HFFc6 (cell line): Measurements from ENCODE around the gene AP1AR. TPM values are rescaled to one million over a fixed set of nuclear protein-coding genes. Genes with fewer than 3 reads are reported as not detected.
"Not testable (repeated sequence)": the region's sequence is repeated elsewhere in the genome, so short reads cannot be mapped to it uniquely, and the experiment has no call there.

Source experiments
- DNase-seq: peaks from one replicate; pipeline ENCODE4 v3.0.0-alpha.2; 2018
- H3K27ac Mint-ChIP-seq: 2 replicates; pipeline ENCODE4 v1.8.0; 2020; ENCODE audit warnings: mild to moderate bottlenecking, mixed read lengths
- H3K27me3 Mint-ChIP-seq: 2 replicates; pipeline ENCODE4 v1.8.0; 2021; ENCODE audit warnings: mild to moderate bottlenecking, moderate library complexity, mixed read lengths; ENCODE audit not compliant: insufficient read depth
- H3K36me3 Mint-ChIP-seq: 2 replicates; pipeline ENCODE4 v1.8.0; 2021; ENCODE audit warnings: low read depth, mixed read lengths
- H3K4me1 Mint-ChIP-seq: 2 replicates; pipeline ENCODE4 v1.8.0; 2020; ENCODE audit warnings: low read depth, mixed read lengths
- H3K4me3 Mint-ChIP-seq: 2 replicates; pipeline ENCODE4 v1.8.0; 2020; ENCODE audit warnings: mild to moderate bottlenecking, moderate library complexity, mixed read lengths
- H3K9me3 Mint-ChIP-seq: 2 replicates; pipeline ENCODE4 v1.8.0; 2020; ENCODE audit warnings: mild to moderate bottlenecking, mixed read lengths
- CTCF ChIP-seq: fragments of 200-600 bp; sonication (generic); IDR thresholded peaks from 2 replicates; pipeline ENCODE4 v1.5.0; 2021; ENCODE audit warnings: antibody characterized with exemption, mild to moderate bottlenecking
- total RNA-seq, 6 experiments: library from RNA; stranded (reverse); fragmentation: NEBNext Ultra II Directional; extraction: Animal tissue kit (Norgen Biotek cat#: 25700); gene quantifications; 2 replicates in 1 of 6; 3 replicates in 5 of 6; pipeline ENCODE4 v1.2.3, GENCODE V29; 2021

The AP1AR gene
- total RNA-seq, 6 experiments from 2014 or later, result 8.7 to 15.6 (median 11.4) TPM

- Mint-ChIP-seq H3K27me3 (no peaks in the 10 kb centered on the region; the same call in 1 of the 2 replicates), H3K27ac (no peak overlapping the region), H3K9me3 (no peaks in the 10 kb centered on the region), H3K4me3 (no peak overlapping the region), H3K4me1 (no peaks in the 10 kb centered on the region), H3K36me3 (no peaks in the 10 kb centered on the region)
- no peak for DNase-seq
- TF ChIP-seq CTCF, result no peak
These were observed 29.6 kb upstream of the AP1AR start for GRCh38 chr4:112201915-112202505.

GRCh38 chr4:112203593-112203992 lies 28.0 kb upstream of the AP1AR start:
- Mint-ChIP-seq H3K9me3 (no peaks in the 10 kb centered on the region), H3K27ac (no peak overlapping the region), H3K4me1 (no peaks in the 10 kb centered on the region), H3K36me3 (no peaks in the 10 kb centered on the region), H3K4me3 (no peak overlapping the region), H3K27me3 (no peaks in the 10 kb centered on the region; the same call in 1 of the 2 replicates)
- DNase-seq, result no peak
- no peak for TF ChIP-seq CTCF

- no peak for DNase-seq
- H3K27me3 Mint-ChIP-seq, result no peaks in the 10 kb centered on the region; the same call in 1 of the 2 replicates
- no peak overlapping the region for H3K4me3 Mint-ChIP-seq
- no peak for TF ChIP-seq CTCF
- no peaks in the 10 kb centered on the region; the same call in 1 of the 2 replicates for H3K4me1 Mint-ChIP-seq
- H3K9me3 Mint-ChIP-seq, result no peaks in the 10 kb centered on the region
- H3K27ac Mint-ChIP-seq, result no peak overlapping the region
- no peaks in the 10 kb centered on the region for H3K36me3 Mint-ChIP-seq
These were observed 25.2 kb upstream of the AP1AR start for GRCh38 chr4:112206431-112206830.

- H3K27me3 Mint-ChIP-seq, DNase-seq, H3K4me1 Mint-ChIP-seq, H3K36me3 Mint-ChIP-seq, H3K9me3 Mint-ChIP-seq, H3K4me3 Mint-ChIP-seq, H3K27ac Mint-ChIP-seq: not testable (repeated sequence)
These were observed 23.2 kb upstream of the AP1AR start for GRCh38 chr4:112208137-112209095.

- Mint-ChIP-seq H3K27me3 (no peaks in the 10 kb centered on the region; the same call in 1 of the 2 replicates), H3K4me1 (peaks cover 22% of the 10 kb centered on the region), H3K4me3 (no peak overlapping the region), H3K27ac (no peak overlapping the region), H3K9me3 (no peaks in the 10 kb centered on the region), H3K36me3 (no peaks in the 10 kb centered on the region)
- no peak for DNase-seq
- no peak for TF ChIP-seq CTCF
These were observed 20.8 kb upstream of the AP1AR start for GRCh38 chr4:112210777-112211176.

- no peak overlapping the region for H3K4me3 Mint-ChIP-seq
- TF ChIP-seq CTCF, result no peak
- no peak overlapping the region for H3K27ac Mint-ChIP-seq
- H3K27me3 Mint-ChIP-seq, result no peaks in the 10 kb centered on the region; the same call in 1 of the 2 replicates
- H3K9me3 Mint-ChIP-seq, result no peaks in the 10 kb centered on the region
- peaks cover 22% of the 10 kb centered on the region for H3K4me1 Mint-ChIP-seq
- no peaks in the 10 kb centered on the region for H3K36me3 Mint-ChIP-seq
- no peak for DNase-seq
These were observed 18.5 kb upstream of the AP1AR start for GRCh38 chr4:112213091-112213490.
